Measurements from ENCODE around the gene CLEC20A.

Gene CLEC20A

GRCh38 chr1:178470411-178470960 lies 26.3 kb downstream of the CLEC20A start:
- in situ Hi-C loops (cut with HindIII; ENCODE audit: low sequenced_read_pairs) = no loop called here
- DNase-seq (ENCODE audit: low read depth, low spot score) = no peak
- H3K4me3 ChIP-seq (ENCODE audit: low read depth, low read length) = no peak overlapping the region
- TF ChIP-seq CTCF (IDR thresholded peaks at IDR 0.05; ENCODE audit: low read depth, low read length) = no peak

GRCh38 chr1:178467837-178468236 lies 28.9 kb downstream of the CLEC20A start:
- H3K4me3 ChIP-seq (ENCODE audit: low read depth, low read length) = no peak overlapping the region
- no peak for DNase-seq (ENCODE audit: low read depth, low spot score)
- in situ Hi-C loops (cut with HindIII; ENCODE audit: low sequenced_read_pairs) = no loop called here
- TF ChIP-seq CTCF (IDR thresholded peaks at IDR 0.05; ENCODE audit: low read depth, low read length) = no peak

- peak; percentile 18 for DNase-seq (ENCODE audit: low read depth, low spot score)
- in situ Hi-C loops (cut with HindIII; ENCODE audit: low sequenced_read_pairs) = no loop called here
- H3K4me3 ChIP-seq (ENCODE audit: low read depth, low read length) = no peak overlapping the region
- no peak for TF ChIP-seq CTCF (IDR thresholded peaks at IDR 0.05; ENCODE audit: low read depth, low read length)
Observed at GRCh38 chr1:178465011-178465410, 31.8 kb downstream of the CLEC20A start.

- DNase-seq (ENCODE audit: low read depth, low spot score) = no peak
- H3K4me3 ChIP-seq (ENCODE audit: low read depth, low read length) = no peak overlapping the region
- no peak for TF ChIP-seq CTCF (IDR thresholded peaks at IDR 0.05; ENCODE audit: low read depth, low read length)
- in situ Hi-C loops (cut with HindIII; ENCODE audit: low sequenced_read_pairs) = no loop called here
Observed at GRCh38 chr1:178464566-178464965, 32.2 kb downstream of the CLEC20A start.

GRCh38 chr1:178464141-178464540 lies 32.6 kb downstream of the CLEC20A start:
- in situ Hi-C loops (cut with HindIII; ENCODE audit: low sequenced_read_pairs) = no loop called here
- no peak overlapping the region for H3K4me3 ChIP-seq (ENCODE audit: low read depth, low read length)
- no peak for TF ChIP-seq CTCF (IDR thresholded peaks at IDR 0.05; ENCODE audit: low read depth, low read length)
- DNase-seq (ENCODE audit: low read depth, low spot score) = no peak

- no peak overlapping the region for H3K4me3 ChIP-seq (ENCODE audit: low read depth, low read length)
- DNase-seq (ENCODE audit: low read depth, low spot score) = no peak
- no peak for TF ChIP-seq CTCF (IDR thresholded peaks at IDR 0.05; ENCODE audit: low read depth, low read length)
- in situ Hi-C loops (cut with HindIII; ENCODE audit: low sequenced_read_pairs) = no loop called here
Observed at GRCh38 chr1:178461701-178462100, 35.1 kb downstream of the CLEC20A start.

GRCh38 chr1:178461104-178461503 lies 35.7 kb downstream of the CLEC20A start:
- no peak overlapping the region for H3K4me3 ChIP-seq (ENCODE audit: low read depth, low read length)
- TF ChIP-seq CTCF (IDR thresholded peaks at IDR 0.05; ENCODE audit: low read depth, low read length) = no peak
- DNase-seq (ENCODE audit: low read depth, low spot score) = no peak
- in situ Hi-C loops (cut with HindIII; ENCODE audit: low sequenced_read_pairs) = no loop called here

Data from astrocyte of the spinal cord (primary cell).